GM06990 (cell line): ENCODE data around the gene OR2V2.

Experiments
- DNase-seq: peaks from one replicate; pipeline ENCODE4 v3.0.0-alpha.2; 2011; ENCODE audit not compliant: insufficient read length; ENCODE audit errors: extremely low read depth
- H3K27me3 ChIP-seq: replicated peaks from 2 replicates; pipeline ENCODE4 v1.6.0; 2011; ENCODE audit warnings: low read length; ENCODE audit not compliant: control insufficient read depth, insufficient read depth
- H3K36me3 ChIP-seq: 2 replicates; pipeline ENCODE4 v1.5.1; 2011; ENCODE audit warnings: low read length; ENCODE audit not compliant: control insufficient read depth, insufficient read depth
- H3K4me3 ChIP-seq: replicated peaks from 2 replicates; pipeline ENCODE4 v1.5.1; 2011; ENCODE audit warnings: low read depth, mild to moderate bottlenecking, control low read depth, low read length
- TF ChIP-seq, protein P1 (sequence below): IDR thresholded peaks from 2 replicates; pipeline ENCODE4 v1.5.1; 2011; ENCODE audit warnings: low read length, control low read depth, mild to moderate bottlenecking, inconsistent platforms; ENCODE audit not compliant: insufficient read depth, poor library complexity, severe bottlenecking

Gene OR2V2

DNA sequence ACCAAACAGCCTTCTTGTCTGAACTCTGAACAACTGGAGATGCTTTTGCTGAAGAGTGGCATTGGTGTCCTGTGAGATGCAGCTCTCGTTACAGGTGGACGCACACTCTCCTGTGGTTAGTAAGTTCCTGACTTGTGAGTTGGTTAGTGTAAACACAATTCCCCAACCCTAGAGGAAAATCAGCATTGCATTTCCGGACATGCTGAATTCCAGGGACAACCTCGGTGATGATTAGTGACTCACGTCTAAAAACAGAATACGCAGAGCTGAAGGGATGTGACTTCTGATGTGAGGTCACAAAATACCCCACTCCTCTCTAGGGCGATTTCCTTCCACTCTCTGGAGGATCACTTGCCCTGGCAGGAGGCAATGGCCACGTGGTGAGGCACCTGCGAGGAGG is 5.0 kb downstream of the OR2V2 start:
- no peaks in the 10 kb centered on the region for H3K27me3 ChIP-seq
- DNase-seq, result no peak
- H3K36me3 ChIP-seq, result no peaks in the 10 kb centered on the region
- no peak overlapping the region for H3K4me3 ChIP-seq
- TF ChIP-seq, protein P1, sequence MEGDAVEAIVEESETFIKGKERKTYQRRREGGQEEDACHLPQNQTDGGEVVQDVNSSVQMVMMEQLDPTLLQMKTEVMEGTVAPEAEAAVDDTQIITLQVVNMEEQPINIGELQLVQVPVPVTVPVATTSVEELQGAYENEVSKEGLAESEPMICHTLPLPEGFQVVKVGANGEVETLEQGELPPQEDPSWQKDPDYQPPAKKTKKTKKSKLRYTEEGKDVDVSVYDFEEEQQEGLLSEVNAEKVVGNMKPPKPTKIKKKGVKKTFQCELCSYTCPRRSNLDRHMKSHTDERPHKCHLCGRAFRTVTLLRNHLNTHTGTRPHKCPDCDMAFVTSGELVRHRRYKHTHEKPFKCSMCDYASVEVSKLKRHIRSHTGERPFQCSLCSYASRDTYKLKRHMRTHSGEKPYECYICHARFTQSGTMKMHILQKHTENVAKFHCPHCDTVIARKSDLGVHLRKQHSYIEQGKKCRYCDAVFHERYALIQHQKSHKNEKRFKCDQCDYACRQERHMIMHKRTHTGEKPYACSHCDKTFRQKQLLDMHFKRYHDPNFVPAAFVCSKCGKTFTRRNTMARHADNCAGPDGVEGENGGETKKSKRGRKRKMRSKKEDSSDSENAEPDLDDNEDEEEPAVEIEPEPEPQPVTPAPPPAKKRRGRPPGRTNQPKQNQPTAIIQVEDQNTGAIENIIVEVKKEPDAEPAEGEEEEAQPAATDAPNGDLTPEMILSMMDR, result no peak

DNA sequence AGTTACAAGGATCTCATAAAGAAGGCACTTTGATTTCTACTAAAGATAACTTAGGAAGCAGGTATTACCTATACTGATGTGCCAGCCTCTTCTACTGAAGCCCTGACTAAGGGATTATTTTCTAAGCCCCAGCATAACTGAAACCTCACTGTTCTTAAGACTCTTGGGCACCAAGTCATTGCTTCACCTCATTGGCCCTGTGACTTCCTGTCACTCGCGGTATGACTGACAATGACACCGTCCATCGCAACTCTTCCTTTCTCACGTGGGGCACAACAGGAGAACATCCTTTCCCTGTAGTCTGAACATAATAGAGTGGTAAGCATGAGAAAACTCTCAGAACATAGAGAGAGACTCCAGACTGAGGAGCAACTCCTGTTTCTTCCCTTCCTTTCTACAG is 6.4 kb downstream of the OR2V2 start:
- Histone ChIP-seq H3K4me3 (no peak overlapping the region), H3K27me3 (no peaks in the 10 kb centered on the region), H3K36me3 (no peaks in the 10 kb centered on the region)
- no peak for DNase-seq
- TF ChIP-seq, protein P1, result no peak

- Histone ChIP-seq H3K36me3 (no peaks in the 10 kb centered on the region), H3K27me3 (no peaks in the 10 kb centered on the region), H3K4me3 (no peak overlapping the region)
- DNase-seq, result no peak
- TF ChIP-seq, protein P1, result no peak
Observed at GRCh38 chr5:181156758-181157157, 9.4 kb downstream of the OR2V2 start.

DNA sequence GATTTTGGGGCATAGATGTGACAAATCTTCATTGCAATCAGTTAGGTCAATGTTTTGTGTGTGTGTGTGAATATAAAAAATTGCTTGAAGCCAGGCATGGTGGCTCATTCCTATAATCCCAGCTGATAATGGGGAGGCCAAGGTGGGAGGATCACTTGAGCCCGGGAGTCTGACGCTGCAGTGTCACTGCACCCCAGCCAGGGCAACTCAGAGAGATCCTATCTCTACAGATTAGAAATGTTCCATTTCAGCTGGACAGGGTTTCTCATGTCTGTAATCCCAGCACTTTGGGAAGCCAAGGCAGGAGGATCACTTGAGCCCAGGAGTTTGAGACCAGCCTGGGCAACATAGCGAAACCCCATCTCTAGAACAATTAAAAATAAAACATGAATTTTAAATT is 11.5 kb downstream of the OR2V2 start:
- no peak for DNase-seq
- Histone ChIP-seq H3K4me3 (no peak overlapping the region), H3K36me3 (no peaks in the 10 kb centered on the region), H3K27me3 (no peaks in the 10 kb centered on the region)
- TF ChIP-seq, protein P1, result no peak

DNA sequence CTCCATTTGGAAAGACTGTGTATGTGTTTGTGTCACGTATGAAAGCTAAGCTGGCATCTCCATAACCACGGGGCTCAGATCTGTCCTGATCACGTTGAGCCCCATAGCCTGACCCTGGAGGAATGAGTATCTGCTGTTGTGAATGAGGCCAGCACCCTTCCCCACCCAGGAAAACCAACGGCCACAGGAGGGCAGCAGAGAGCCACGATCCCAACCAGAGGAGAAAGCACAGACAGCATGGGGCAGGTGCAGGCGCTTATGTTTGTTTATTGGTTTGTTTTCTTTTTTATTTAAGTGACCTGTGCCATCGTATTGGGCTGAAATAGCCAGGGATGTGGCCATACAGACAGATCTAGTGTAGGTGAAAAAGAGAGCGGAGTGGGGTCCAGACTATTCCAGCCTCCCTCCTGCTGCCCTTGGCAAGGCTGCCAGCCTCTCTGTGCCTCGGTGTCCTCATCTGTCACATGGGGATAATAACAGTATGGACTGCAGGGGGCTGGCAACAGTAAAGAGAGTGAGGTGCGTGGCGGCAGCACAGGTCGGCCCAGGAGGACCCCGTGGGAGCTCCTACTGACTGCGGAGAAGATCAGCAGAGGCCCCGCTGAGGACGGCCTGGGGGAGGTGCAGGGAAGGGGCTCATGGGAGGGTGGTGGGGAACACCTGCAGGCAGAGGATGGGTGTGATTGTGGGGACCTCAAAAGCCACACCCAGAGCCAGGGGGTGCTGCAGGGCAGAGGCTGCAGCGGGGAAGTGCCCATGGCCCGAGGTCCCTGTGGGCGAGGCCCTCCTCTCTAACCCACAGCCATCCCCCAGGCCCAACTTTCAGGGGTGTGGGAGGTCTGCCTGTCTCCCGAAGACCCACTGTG is 12.1 kb downstream of the OR2V2 start:
- peak; percentile 77 for DNase-seq
- no peak overlapping the region; the same call in 1 of the 2 replicates for H3K4me3 ChIP-seq
- H3K27me3 ChIP-seq, result no peaks in the 10 kb centered on the region
- H3K36me3 ChIP-seq, result no peaks in the 10 kb centered on the region
- TF ChIP-seq, protein P1, result peak; percentile 88
